Panc1 (cell line): ENCODE measurements around the gene TBX1. TPM values are rescaled to one million over a fixed set of nuclear protein-coding genes. Genes with fewer than 3 reads are reported as not detected.

Experiments
- ATAC-seq: fragments of 200-7000 bp; cut with Tn5 transposase; 2 replicates; pipeline ENCODE4 v1.9.1; 2020; ENCODE audit warnings: mild to moderate bottlenecking, moderate library complexity
- BruUV-seq: library from RNA; stranded (reverse); fragments of 400-500 nt; replicated peaks from 2 replicates; lab custom pipeline; 2021; lab: Mats Ljungman, UMichigan
- CTCF ChIA-PET: fragments of 300-600 bp; sonication (Branson Sonifier 250); formaldehyde crosslinking; loops from one replicate; lab custom pipeline; 2022; ENCODE audit warnings: antibody characterized with exemption; lab: Charles Lee
- POLR2A ChIA-PET: fragments of 300-600 bp; sonication (Branson Sonifier 250); formaldehyde crosslinking; loops from one replicate; lab custom pipeline; 2022; ENCODE audit warnings: antibody characterized with exemption; lab: Charles Lee
- DNase-seq: peaks from one replicate; pipeline ENCODE4 v3.0.0-alpha.2; 2010; ENCODE audit warnings: low read depth, low spot score
- H3K27ac ChIP-seq: 2 replicates; pipeline ENCODE4 v1.5.1; 2011; ENCODE audit warnings: mild to moderate bottlenecking, low read length, inconsistent platforms
- H3K27me3 ChIP-seq: fragments of 200-500 bp; sonication (Bioruptor generic); 2 replicates; pipeline ENCODE4 v1.6.0; 2014; ENCODE audit warnings: low read length, inconsistent platforms; ENCODE audit not compliant: control insufficient read depth, insufficient read depth
- H3K36me3 ChIP-seq: fragments of 200-500 bp; sonication (Bioruptor generic); 2 replicates; pipeline ENCODE4 v1.5.1; 2014; ENCODE audit warnings: inconsistent platforms, mild to moderate bottlenecking, low read length, moderate library complexity; ENCODE audit not compliant: control insufficient read depth, insufficient read depth
- H3K4me1 ChIP-seq: 2 replicates; pipeline ENCODE4 v1.5.1; 2011; ENCODE audit warnings: inconsistent platforms, mild to moderate bottlenecking, low read length, moderate library complexity; ENCODE audit not compliant: control insufficient read depth, insufficient read depth
- H3K4me3 ChIP-seq, 2 experiments: 2 replicates each; pipeline ENCODE4 v1.5.1; 2011 to 2012; ENCODE audit warnings: low read depth in 2 of 2, low read length in 2 of 2, mild to moderate bottlenecking in 2 of 2, inconsistent platforms in 1 of 2, moderate library complexity in 1 of 2
- H3K9me3 ChIP-seq: fragments of 200-500 bp; sonication (Bioruptor generic); 2 replicates; pipeline ENCODE4 v1.5.1; 2014; ENCODE audit warnings: low read depth, mild to moderate bottlenecking, inconsistent platforms, low read length, moderate library complexity; ENCODE audit not compliant: control insufficient read depth, insufficient read depth
- POLR2AphosphoS5 ChIP-seq: IDR thresholded peaks from 2 replicates; pipeline ENCODE4 v1.6.1; 2012; ENCODE audit warnings: mild to moderate bottlenecking, low read depth, low read length, moderate library complexity
- SIN3A ChIP-seq: IDR thresholded peaks from 2 replicates; pipeline ENCODE4 v1.6.1; 2012; ENCODE audit warnings: low read depth, mild to moderate bottlenecking, low read length, moderate library complexity, borderline replicate concordance; ENCODE audit not compliant: insufficient read depth
- TCF7L2 ChIP-seq: IDR thresholded peaks from 2 replicates; pipeline ENCODE4 v1.6.1; 2011; ENCODE audit warnings: mild to moderate bottlenecking, low read depth, low read length, inconsistent platforms
- in situ Hi-C: cut with HindIII; loops from 2 replicates; pipeline ENCODE4 v1.10.0; 2016; ENCODE audit warnings: low sequenced_read_pairs, low pct_unique_long_range_greater_than_20kb
- intact Hi-C: fragments of 100-400 bp; cut with micrococcal nuclease; formaldehyde crosslinking; loops from one replicate; pipeline ENCODE4 v1.10.0; 2022; ENCODE audit not compliant: unreplicated experiment
- total RNA-seq: library from RNA; stranded (reverse); gene quantifications from one replicate; pipeline ENCODE4 v1.2.1, GENCODE V29; 2021; ENCODE audit not compliant: unreplicated experiment
- TF ChIP-seq, protein P1 (sequence below): fragments of 450-650 bp; IDR thresholded peaks from 2 replicates; pipeline ENCODE4 v1.5.1; 2017; ENCODE audit warnings: mild to moderate bottlenecking
- TF ChIP-seq, protein P2 (sequence below), 2 experiments: IDR thresholded peaks; 2 replicates each; pipeline ENCODE4 v1.6.1; 2011 to 2012; ENCODE audit warnings: low read depth in 2 of 2, control low read depth in 1 of 2, low read length in 1 of 2, mild to moderate bottlenecking in 1 of 2, moderate library complexity in 1 of 2; ENCODE audit not compliant: insufficient read depth in 1 of 2

TBX1 gene
- total RNA-seq, 1 experiment from 2014 or later = 91.7 TPM

DNA sequence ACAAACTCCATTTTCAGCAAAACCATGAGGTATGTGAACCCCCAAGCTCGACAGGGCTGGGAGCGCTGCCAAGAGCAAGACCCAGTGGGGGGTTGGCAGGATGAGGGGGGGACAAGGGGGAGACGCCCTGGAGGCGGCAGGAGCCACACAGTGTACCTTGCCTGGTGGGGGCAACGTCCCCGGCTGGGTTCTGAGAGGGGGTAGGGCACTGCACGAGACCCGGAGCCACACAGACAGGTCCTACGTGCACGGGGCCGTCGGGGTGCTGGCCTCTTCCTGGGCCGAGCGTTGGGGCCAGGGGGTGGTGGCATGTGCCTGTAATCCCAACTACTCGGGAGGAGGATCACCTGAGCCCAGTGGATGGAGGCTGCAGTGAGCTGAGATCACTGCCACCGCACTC lies 28.8 kb downstream of the TBX1 start:
- CTCF ChIA-PET = no interaction called here
- no peak for DNase-seq
- TF ChIP-seq POLR2AphosphoS5 = no peak
- TF ChIP-seq, protein P1, sequence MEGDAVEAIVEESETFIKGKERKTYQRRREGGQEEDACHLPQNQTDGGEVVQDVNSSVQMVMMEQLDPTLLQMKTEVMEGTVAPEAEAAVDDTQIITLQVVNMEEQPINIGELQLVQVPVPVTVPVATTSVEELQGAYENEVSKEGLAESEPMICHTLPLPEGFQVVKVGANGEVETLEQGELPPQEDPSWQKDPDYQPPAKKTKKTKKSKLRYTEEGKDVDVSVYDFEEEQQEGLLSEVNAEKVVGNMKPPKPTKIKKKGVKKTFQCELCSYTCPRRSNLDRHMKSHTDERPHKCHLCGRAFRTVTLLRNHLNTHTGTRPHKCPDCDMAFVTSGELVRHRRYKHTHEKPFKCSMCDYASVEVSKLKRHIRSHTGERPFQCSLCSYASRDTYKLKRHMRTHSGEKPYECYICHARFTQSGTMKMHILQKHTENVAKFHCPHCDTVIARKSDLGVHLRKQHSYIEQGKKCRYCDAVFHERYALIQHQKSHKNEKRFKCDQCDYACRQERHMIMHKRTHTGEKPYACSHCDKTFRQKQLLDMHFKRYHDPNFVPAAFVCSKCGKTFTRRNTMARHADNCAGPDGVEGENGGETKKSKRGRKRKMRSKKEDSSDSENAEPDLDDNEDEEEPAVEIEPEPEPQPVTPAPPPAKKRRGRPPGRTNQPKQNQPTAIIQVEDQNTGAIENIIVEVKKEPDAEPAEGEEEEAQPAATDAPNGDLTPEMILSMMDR = no peak
- TF ChIP-seq, protein P2, sequence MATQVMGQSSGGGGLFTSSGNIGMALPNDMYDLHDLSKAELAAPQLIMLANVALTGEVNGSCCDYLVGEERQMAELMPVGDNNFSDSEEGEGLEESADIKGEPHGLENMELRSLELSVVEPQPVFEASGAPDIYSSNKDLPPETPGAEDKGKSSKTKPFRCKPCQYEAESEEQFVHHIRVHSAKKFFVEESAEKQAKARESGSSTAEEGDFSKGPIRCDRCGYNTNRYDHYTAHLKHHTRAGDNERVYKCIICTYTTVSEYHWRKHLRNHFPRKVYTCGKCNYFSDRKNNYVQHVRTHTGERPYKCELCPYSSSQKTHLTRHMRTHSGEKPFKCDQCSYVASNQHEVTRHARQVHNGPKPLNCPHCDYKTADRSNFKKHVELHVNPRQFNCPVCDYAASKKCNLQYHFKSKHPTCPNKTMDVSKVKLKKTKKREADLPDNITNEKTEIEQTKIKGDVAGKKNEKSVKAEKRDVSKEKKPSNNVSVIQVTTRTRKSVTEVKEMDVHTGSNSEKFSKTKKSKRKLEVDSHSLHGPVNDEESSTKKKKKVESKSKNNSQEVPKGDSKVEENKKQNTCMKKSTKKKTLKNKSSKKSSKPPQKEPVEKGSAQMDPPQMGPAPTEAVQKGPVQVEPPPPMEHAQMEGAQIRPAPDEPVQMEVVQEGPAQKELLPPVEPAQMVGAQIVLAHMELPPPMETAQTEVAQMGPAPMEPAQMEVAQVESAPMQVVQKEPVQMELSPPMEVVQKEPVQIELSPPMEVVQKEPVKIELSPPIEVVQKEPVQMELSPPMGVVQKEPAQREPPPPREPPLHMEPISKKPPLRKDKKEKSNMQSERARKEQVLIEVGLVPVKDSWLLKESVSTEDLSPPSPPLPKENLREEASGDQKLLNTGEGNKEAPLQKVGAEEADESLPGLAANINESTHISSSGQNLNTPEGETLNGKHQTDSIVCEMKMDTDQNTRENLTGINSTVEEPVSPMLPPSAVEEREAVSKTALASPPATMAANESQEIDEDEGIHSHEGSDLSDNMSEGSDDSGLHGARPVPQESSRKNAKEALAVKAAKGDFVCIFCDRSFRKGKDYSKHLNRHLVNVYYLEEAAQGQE (IDR thresholded peaks at IDR 0.05; ENCODE audit: insufficient read depth in 1 of 2, low read depth in 2 of 2, low read length in 1 of 2) = no peak
- TF ChIP-seq SIN3A = no peak
- no peak for TF ChIP-seq TCF7L2
- H3K4me1 ChIP-seq = no peaks in the 10 kb centered on the region
- BruUV-seq = no TSS peak
- no peak overlapping the region for H3K27ac ChIP-seq
- H3K9me3 ChIP-seq = no peaks in the 10 kb centered on the region
- no peak overlapping the region for H3K4me3 ChIP-seq
- in situ Hi-C loops = no loop called here
- H3K36me3 ChIP-seq = no peaks in the 10 kb centered on the region
- POLR2A ChIA-PET = interaction anchor here (0.7 kb wide), 1 partner anchor 52 kb away, joined by 11 read pairs; no protein-coding TSS in a partner anchor
- H3K27me3 ChIP-seq = no peaks in the 10 kb centered on the region
- intact Hi-C loops = no loop called here
- no peak for ATAC-seq

DNA sequence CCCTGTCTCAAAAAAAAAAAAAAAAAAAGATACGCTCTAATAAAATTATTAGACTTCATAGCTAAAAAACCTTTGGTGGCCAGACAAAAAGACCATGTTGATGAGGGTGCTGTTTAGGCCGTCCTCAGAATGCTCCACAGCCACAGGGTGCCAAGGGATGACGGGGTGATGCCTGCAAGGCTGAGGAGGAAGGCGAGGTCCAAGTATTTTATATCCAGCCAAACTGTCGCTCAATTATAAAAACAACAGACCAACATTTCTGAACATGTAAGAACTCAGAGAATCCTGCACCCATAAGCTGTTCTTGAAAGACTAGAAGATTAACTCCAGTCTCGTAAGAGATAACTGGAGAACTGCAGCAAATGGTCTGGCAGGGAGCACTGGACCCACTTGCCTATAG lies 29.2 kb downstream of the TBX1 start:
- DNase-seq (no peak), ATAC-seq (no peak)
- no TSS peak for BruUV-seq
- no peak overlapping the region for H3K4me3 ChIP-seq
- ChIA-PET CTCF (no interaction called here), POLR2A (no interaction called here)
- H3K9me3 ChIP-seq = no peaks in the 10 kb centered on the region
- no peaks in the 10 kb centered on the region for H3K27me3 ChIP-seq
- no peak for TF ChIP-seq SIN3A
- TF ChIP-seq, protein P2 (IDR thresholded peaks at IDR 0.05; ENCODE audit: insufficient read depth in 1 of 2, low read depth in 2 of 2, low read length in 1 of 2) = no peak
- TF ChIP-seq, protein P1 = no peak
- no peak for TF ChIP-seq POLR2AphosphoS5
- TF ChIP-seq TCF7L2 = no peak
- no peaks in the 10 kb centered on the region for H3K36me3 ChIP-seq
- in situ Hi-C loops (no loop called here), intact Hi-C loops (no loop called here)
- no peak overlapping the region for H3K27ac ChIP-seq
- H3K4me1 ChIP-seq = no peaks in the 10 kb centered on the region
